NCI-H774 (cell line): ENCODE data around the gene SFT2D1.

ENCODE experiments used
- DNase-seq: peaks from one replicate; lab custom pipeline; 2025; lab: John Stamatoyannopoulos, UW

SFT2D1 gene

GRCh38 chr6:166277892-166278578 is 64.3 kb downstream of the SFT2D1 start:
- no peak for DNase-seq

- no peak for DNase-seq
Observed at GRCh38 chr6:166277018-166277417, 65.3 kb downstream of the SFT2D1 start.

- DNase-seq = peak; percentile 70
Observed at GRCh38 chr6:166275714-166276166, 66.6 kb downstream of the SFT2D1 start.

GRCh38 chr6:166274739-166275370 is 67.5 kb downstream of the SFT2D1 start:
- no peak for DNase-seq

- no peak for DNase-seq
Observed at GRCh38 chr6:166274163-166274562, 68.2 kb downstream of the SFT2D1 start.

GRCh38 chr6:166271376-166271765 is 71.0 kb downstream of the SFT2D1 start:
- DNase-seq = no peak

GRCh38 chr6:166270706-166271375 is 71.5 kb downstream of the SFT2D1 start:
- no peak for DNase-seq
